NT2/D1 (cell line): Measurements from ENCODE around the gene SLC9A7.

Experiments used
- DNase-seq: peaks from one replicate; pipeline ENCODE4 v3.0.0-alpha.2; 2011; ENCODE audit warnings: low read depth, low spot score
- H3K27me3 ChIP-seq: 2 replicates; pipeline ENCODE4 v1.6.0; 2011; ENCODE audit warnings: mild to moderate bottlenecking; ENCODE audit not compliant: insufficient read length, insufficient read depth
- H3K36me3 ChIP-seq: 2 replicates; pipeline ENCODE4 v1.6.1; 2011; ENCODE audit warnings: mild to moderate bottlenecking, low read length, mixed read lengths; ENCODE audit not compliant: insufficient read depth, insufficient read length
- H3K4me1 ChIP-seq: 2 replicates; pipeline ENCODE4 v1.5.1; 2011; ENCODE audit not compliant: insufficient read depth, insufficient read length
- H3K4me3 ChIP-seq: 2 replicates; pipeline ENCODE4 v1.5.1; 2011; ENCODE audit warnings: low read depth; ENCODE audit not compliant: insufficient read length
- H3K9ac ChIP-seq: 2 replicates; pipeline ENCODE4 v1.6.0; 2011; ENCODE audit warnings: low read depth; ENCODE audit not compliant: insufficient read length
- H3K9me3 ChIP-seq: 2 replicates; pipeline ENCODE4 v1.5.1; 2011; ENCODE audit warnings: mild to moderate bottlenecking, low read length; ENCODE audit not compliant: insufficient read depth
- SUZ12 ChIP-seq: IDR thresholded peaks from 2 replicates; pipeline ENCODE4 v1.6.1; 2011; ENCODE audit not compliant: insufficient read length, insufficient read depth; ENCODE audit errors: extremely low read depth
- YY1 ChIP-seq: IDR thresholded peaks from 2 replicates; pipeline ENCODE4 v1.6.1; 2011; ENCODE audit not compliant: insufficient read length, insufficient read depth
- ZNF274 ChIP-seq: IDR thresholded peaks from 2 replicates; pipeline ENCODE4 v1.6.1; 2011; ENCODE audit warnings: mild to moderate bottlenecking, low read depth, low read length

The SLC9A7 gene

GRCh38 chrX:46620505-46620904, 138.4 kb downstream of the SLC9A7 start:
- H3K36me3 ChIP-seq = peaks cover 6% of the 10 kb centered on the region
- H3K9ac ChIP-seq = no peak overlapping the region
- DNase-seq = no peak

DNA sequence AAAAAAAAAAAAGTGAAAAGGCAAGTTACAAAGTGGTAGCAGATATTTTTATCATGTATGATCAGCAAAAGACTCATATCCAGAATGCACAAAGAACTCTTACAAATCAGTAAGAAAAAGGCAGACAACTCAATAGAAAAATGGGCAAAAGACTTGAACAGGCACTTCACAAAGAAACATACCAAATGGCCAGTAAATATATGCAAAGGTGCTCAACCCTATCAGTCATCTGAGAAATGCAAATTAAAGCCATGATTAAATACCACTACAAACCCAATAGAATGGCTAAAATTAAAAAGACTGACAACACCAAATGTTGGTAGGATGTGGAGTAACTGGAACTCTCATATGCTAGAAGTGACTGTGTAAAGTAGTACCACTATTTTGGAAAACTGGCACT, 140.0 kb downstream of the SLC9A7 start:
- H3K4me1 ChIP-seq = no peaks in the 10 kb centered on the region
- no peak overlapping the region for H3K4me3 ChIP-seq
- H3K9ac ChIP-seq = no peak overlapping the region
- peaks cover 14% of the 10 kb centered on the region for H3K36me3 ChIP-seq
- peaks cover 17% of the 10 kb centered on the region; the same call in 1 of the 2 replicates for H3K9me3 ChIP-seq
- H3K27me3 ChIP-seq = no peaks in the 10 kb centered on the region
- no peak for DNase-seq
- TF ChIP-seq SUZ12 (no peak), YY1 (no peak), ZNF274 (no peak)

More at GRCh38 chrX:46620505-46620904, 138.4 kb downstream of the SLC9A7 start:
- H3K4me3 ChIP-seq = no peak overlapping the region
- H3K4me1 ChIP-seq = no peaks in the 10 kb centered on the region
- no peak for TF ChIP-seq SUZ12
- no peak for TF ChIP-seq ZNF274
- peaks cover 17% of the 10 kb centered on the region; the same call in 1 of the 2 replicates for H3K9me3 ChIP-seq
- H3K27me3 ChIP-seq = no peaks in the 10 kb centered on the region

DNA sequence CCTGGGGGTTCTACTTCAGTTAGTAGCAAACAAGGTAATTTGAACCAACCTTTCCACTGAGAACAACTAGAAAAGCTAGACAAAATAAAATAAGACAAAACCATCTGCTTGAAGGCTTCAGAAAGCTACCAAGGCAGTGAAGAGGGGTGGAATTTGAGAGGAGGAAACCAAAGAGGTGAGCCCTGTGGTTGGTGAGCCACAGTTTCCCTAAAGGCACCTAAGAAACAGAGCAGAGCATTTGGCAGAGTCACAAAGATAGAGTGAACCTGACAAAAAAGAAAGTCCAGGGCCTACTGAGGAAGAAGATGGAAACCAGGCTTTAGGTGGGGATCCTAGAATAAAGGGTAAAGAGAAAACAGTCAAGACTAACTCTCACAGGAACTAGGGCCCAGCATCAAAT, 141.0 kb downstream of the SLC9A7 start:
- TF ChIP-seq SUZ12 = no peak
- no peak for TF ChIP-seq ZNF274
- TF ChIP-seq YY1 = no peak
- peaks cover 18% of the 10 kb centered on the region for H3K36me3 ChIP-seq
- H3K27me3 ChIP-seq = no peaks in the 10 kb centered on the region
- no peaks in the 10 kb centered on the region for H3K4me1 ChIP-seq
- no peak overlapping the region for H3K4me3 ChIP-seq
- peaks cover 17% of the 10 kb centered on the region; the same call in 1 of the 2 replicates for H3K9me3 ChIP-seq
- H3K9ac ChIP-seq = no peak overlapping the region
- no peak for DNase-seq

GRCh38 chrX:46611658-46612362, 147.1 kb downstream of the SLC9A7 start:
- H3K9me3 ChIP-seq = no peaks in the 10 kb centered on the region
- H3K4me1 ChIP-seq = no peaks in the 10 kb centered on the region
- H3K4me3 ChIP-seq = no peak overlapping the region
- DNase-seq = no peak
- no peaks in the 10 kb centered on the region for H3K27me3 ChIP-seq
- H3K36me3 ChIP-seq = peaks cover 14% of the 10 kb centered on the region
- no peak for TF ChIP-seq SUZ12
- no peak overlapping the region for H3K9ac ChIP-seq

GRCh38 chrX:46610070-46610658, 148.8 kb downstream of the SLC9A7 start:
- H3K27me3 ChIP-seq = no peaks in the 10 kb centered on the region
- H3K4me3 ChIP-seq = no peak overlapping the region
- no peak overlapping the region for H3K9ac ChIP-seq
- DNase-seq = no peak
- H3K9me3 ChIP-seq = no peaks in the 10 kb centered on the region
- TF ChIP-seq SUZ12 (no peak), YY1 (no peak), ZNF274 (no peak)
- H3K36me3 ChIP-seq = peaks cover 13% of the 10 kb centered on the region
- H3K4me1 ChIP-seq = no peaks in the 10 kb centered on the region

DNA sequence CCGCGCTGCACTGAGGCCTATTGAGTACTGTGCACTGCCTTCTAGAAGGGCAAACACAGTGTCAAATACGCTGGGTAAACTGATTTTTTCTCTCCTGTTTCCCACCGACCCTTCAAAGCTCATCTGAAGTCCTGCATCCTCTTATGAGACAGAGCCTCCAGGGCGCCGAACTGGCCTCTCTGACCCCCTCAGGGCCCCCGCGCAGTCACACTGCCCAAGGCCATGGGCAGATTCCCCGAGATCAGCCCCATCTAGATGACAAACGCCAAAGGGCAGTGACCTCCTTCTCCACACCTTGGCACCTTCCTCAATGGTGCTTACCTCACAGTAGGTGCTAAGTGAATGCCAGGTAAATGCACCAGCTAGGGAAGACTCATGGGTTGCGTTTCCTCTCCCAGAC, 151.0 kb downstream of the SLC9A7 start:
- H3K4me3 ChIP-seq = no peak overlapping the region
- peaks cover 5% of the 10 kb centered on the region for H3K36me3 ChIP-seq
- H3K9me3 ChIP-seq = no peaks in the 10 kb centered on the region
- no peak overlapping the region for H3K9ac ChIP-seq
- DNase-seq = no peak
- no peak for TF ChIP-seq YY1
- H3K4me1 ChIP-seq = no peaks in the 10 kb centered on the region
- H3K27me3 ChIP-seq = no peaks in the 10 kb centered on the region

- H3K9ac ChIP-seq = no peak overlapping the region
- TF ChIP-seq YY1 (no peak), SUZ12 (no peak), ZNF274 (no peak)
- H3K36me3 ChIP-seq = peaks cover 37% of the 10 kb centered on the region
These were observed 156.3 kb downstream of the SLC9A7 start for GRCh38 chrX:46602468-46603102.

More at GRCh38 chrX:46602468-46603102, 156.3 kb downstream of the SLC9A7 start:
- no peak for DNase-seq
- H3K4me3 ChIP-seq = no peak overlapping the region
- H3K4me1 ChIP-seq = no peaks in the 10 kb centered on the region
- no peaks in the 10 kb centered on the region for H3K27me3 ChIP-seq
- H3K9me3 ChIP-seq = no peaks in the 10 kb centered on the region
